Suppressor macrophage (primary cell): ENCODE measurements around the gene SLC47A2.
"Not testable (repeated sequence)": the region's sequence is repeated elsewhere in the genome, so short reads cannot be mapped to it uniquely, and the experiment has no call there.

Experiments
- DNase-seq, 4 experiments: peaks; one replicate each; pipeline ENCODE4 v3.0.0-alpha.2; 2020 to 2022

The SLC47A2 gene

GRCh38 chr17:19707728-19708221 is 8.6 kb downstream of the SLC47A2 start:
- DNase-seq = no peak

- no peak for DNase-seq
Measured at GRCh38 chr17:19706791-19707727, 9.3 kb downstream of the SLC47A2 start.

- DNase-seq = no peak
Measured at GRCh38 chr17:19705771-19706770, 10.3 kb downstream of the SLC47A2 start.

GRCh38 chr17:19705201-19705600 is 11.2 kb downstream of the SLC47A2 start:
- no peak for DNase-seq

GRCh38 chr17:19703828-19704613 is 12.4 kb downstream of the SLC47A2 start:
- no peak for DNase-seq

- no peak for DNase-seq
Measured at GRCh38 chr17:19703106-19703827, 13.1 kb downstream of the SLC47A2 start.

- DNase-seq = peak in 3 of 4 experiments; percentile 30 to 52 (median 43)
Measured at GRCh38 chr17:19702217-19702641, 14.2 kb downstream of the SLC47A2 start.

- peak in 2 of 4 experiments; percentile 47 to 55 for DNase-seq
Measured at GRCh38 chr17:19686400-19687090, 29.8 kb downstream of the SLC47A2 start.

GRCh38 chr17:19684909-19685580 is 31.3 kb downstream of the SLC47A2 start:
- not testable (repeated sequence) for DNase-seq

- no peak for DNase-seq
Measured at GRCh38 chr17:19683117-19683516, 33.3 kb downstream of the SLC47A2 start.

GRCh38 chr17:19678581-19679453 is 37.6 kb downstream of the SLC47A2 start:
- DNase-seq = no peak

GRCh38 chr17:19677736-19678379 is 38.5 kb downstream of the SLC47A2 start:
- no peak for DNase-seq

- DNase-seq = no peak
Measured at GRCh38 chr17:19676896-19677295, 39.5 kb downstream of the SLC47A2 start.

- DNase-seq = peak in 3 of 4 experiments; percentile 20 to 26 (median 21)
Measured at GRCh38 chr17:19673623-19674022, 42.8 kb downstream of the SLC47A2 start.

GRCh38 chr17:19672009-19672750 is 44.2 kb downstream of the SLC47A2 start:
- peak; percentile 62 to 80 (median 74) for DNase-seq

- peak in 3 of 4 experiments; percentile 16 to 42 (median 36) for DNase-seq
Measured at GRCh38 chr17:19671433-19671832, 45.0 kb downstream of the SLC47A2 start.

- DNase-seq = no peak
Measured at GRCh38 chr17:19670908-19671307, 45.5 kb downstream of the SLC47A2 start.

- not testable (repeated sequence) for DNase-seq
Measured at GRCh38 chr17:19669680-19670079, 46.7 kb downstream of the SLC47A2 start.
